ENCODE results near the gene COMMD1. TPM values are rescaled to one million over a fixed set of nuclear protein-coding genes. Genes with fewer than 3 reads are reported as not detected.

Gene COMMD1
- total RNA-seq, 1 donor from 2014 or later: 43.0 TPM

- no peak for DNase-seq (ENCODE audit: extremely low spot score in 2 of 2)
Observed at GRCh38 chr2:62178741-62179271, 273.3 kb downstream of the COMMD1 start.

GRCh38 chr2:62180975-62181374 lies 275.5 kb downstream of the COMMD1 start:
- Histone ChIP-seq H3K36me3 (no peaks in the 10 kb centered on the region), H3K4me1 (peaks cover 5% of the 10 kb centered on the region), H3K4me3 (no peak overlapping the region), H3K27me3 (no peaks in the 10 kb centered on the region), H3K27ac (no peak overlapping the region), H3K9me3 (no peaks in the 10 kb centered on the region)
- DNase-seq (ENCODE audit: extremely low spot score in 2 of 2): no peak
- TF ChIP-seq POLR2AphosphoS5 (IDR thresholded peaks at IDR 0.05; ENCODE audit: insufficient read depth in 1 of 2, low read depth in 1 of 2) (no peak), POLR2A (IDR thresholded peaks at IDR 0.05) (no peak), CTCF (IDR thresholded peaks at IDR 0.05) (no peak)
- intact Hi-C loops (cut with DNase I): no loop called here

More at GRCh38 chr2:62178741-62179271, 273.3 kb downstream of the COMMD1 start:
- peaks cover 5% of the 10 kb centered on the region for H3K4me1 ChIP-seq
- TF ChIP-seq POLR2AphosphoS5 (IDR thresholded peaks at IDR 0.05; ENCODE audit: insufficient read depth in 1 of 2, low read depth in 1 of 2): peak in 1 of 2 donors; percentile 20
- no peak for TF ChIP-seq POLR2A (IDR thresholded peaks at IDR 0.05)
- H3K9me3 ChIP-seq: no peaks in the 10 kb centered on the region
- H3K27me3 ChIP-seq: no peaks in the 10 kb centered on the region
- no peak overlapping the region for H3K4me3 ChIP-seq
- H3K27ac ChIP-seq: peak overlapping the region; percentile 46
- no peaks in the 10 kb centered on the region for H3K36me3 ChIP-seq
- intact Hi-C loops (cut with DNase I): no loop called here

GRCh38 chr2:62181843-62182242 lies 276.4 kb downstream of the COMMD1 start:
- no peak for DNase-seq (ENCODE audit: extremely low spot score in 2 of 2)
- TF ChIP-seq POLR2A (IDR thresholded peaks at IDR 0.05): no peak
- no peak for TF ChIP-seq CTCF (IDR thresholded peaks at IDR 0.05)
- no peak for TF ChIP-seq POLR2AphosphoS5 (IDR thresholded peaks at IDR 0.05; ENCODE audit: insufficient read depth in 1 of 2, low read depth in 1 of 2)
- Histone ChIP-seq H3K36me3 (no peaks in the 10 kb centered on the region), H3K27ac (no peak overlapping the region), H3K27me3 (no peaks in the 10 kb centered on the region), H3K4me3 (no peak overlapping the region), H3K9me3 (no peaks in the 10 kb centered on the region), H3K4me1 (peaks cover 5% of the 10 kb centered on the region)
- intact Hi-C loops (cut with DNase I): no loop called here

- H3K9me3 ChIP-seq: no peaks in the 10 kb centered on the region
- H3K27me3 ChIP-seq: no peaks in the 10 kb centered on the region
- no peak for DNase-seq (ENCODE audit: extremely low spot score in 2 of 2)
- TF ChIP-seq POLR2A (IDR thresholded peaks at IDR 0.05) (no peak), POLR2AphosphoS5 (IDR thresholded peaks at IDR 0.05; ENCODE audit: insufficient read depth in 1 of 2, low read depth in 1 of 2) (no peak), CTCF (IDR thresholded peaks at IDR 0.05) (no peak)
- no peak overlapping the region for H3K27ac ChIP-seq
- H3K36me3 ChIP-seq: no peaks in the 10 kb centered on the region
- H3K4me3 ChIP-seq: no peak overlapping the region
- intact Hi-C loops (cut with DNase I): no loop called here
- no peaks in the 10 kb centered on the region for H3K4me1 ChIP-seq
Observed at GRCh38 chr2:62184512-62185230, 279.2 kb downstream of the COMMD1 start.

Small RNAs within 50 kb of the gene (small RNA-seq; reads per million reads assigned to genes)
- not detected for gene RF00019

Other genes starting within 250 kb of the COMMD1 start
- gene FAM161A, start 51.6 kb upstream of the COMMD1 start, total RNA-seq: 2.5 TPM
- gene CCT4, start 17.0 kb upstream of the COMMD1 start, total RNA-seq: 72.7 TPM

Measured in vagina (tissue), 2 donors.